NOMO-1 (cell line): ENCODE results near the gene C1GALT1.
"Not testable (repeated sequence)": the region's sequence is repeated elsewhere in the genome, so short reads cannot be mapped to it uniquely, and the experiment has no call there.

Source experiments
- DNase-seq, 2 experiments: peaks; one replicate each; lab custom pipeline; 2025; ENCODE audit not compliant: unreplicated experiment in 2 of 2; lab: John Stamatoyannopoulos, UW

C1GALT1 gene

GRCh38 chr7:7199592-7199991 is 17.2 kb downstream of the C1GALT1 start:
- not testable (repeated sequence) for DNase-seq

- DNase-seq = not testable (repeated sequence)
Observed at GRCh38 chr7:7200255-7200654, 17.9 kb downstream of the C1GALT1 start.

- no peak for DNase-seq
Observed at GRCh38 chr7:7201578-7202374, 19.4 kb downstream of the C1GALT1 start.

- no peak for DNase-seq
Observed at GRCh38 chr7:7202375-7202720, 20.0 kb downstream of the C1GALT1 start.

GRCh38 chr7:7203813-7204575 is 21.6 kb downstream of the C1GALT1 start:
- no peak for DNase-seq

GRCh38 chr7:7207876-7208275 is 25.5 kb downstream of the C1GALT1 start:
- DNase-seq = no peak

- DNase-seq = no peak
Observed at GRCh38 chr7:7208520-7208919, 26.2 kb downstream of the C1GALT1 start.

GRCh38 chr7:7209412-7210050 is 27.2 kb downstream of the C1GALT1 start:
- no peak for DNase-seq

- no peak for DNase-seq
Observed at GRCh38 chr7:7210475-7211237, 28.3 kb downstream of the C1GALT1 start.

- DNase-seq = no peak
Observed at GRCh38 chr7:7212612-7213011, 30.3 kb downstream of the C1GALT1 start.

- no peak for DNase-seq
Observed at GRCh38 chr7:7214398-7215347, 32.3 kb downstream of the C1GALT1 start.

- DNase-seq = no peak
Observed at GRCh38 chr7:7216279-7216678, 33.9 kb downstream of the C1GALT1 start.

- no peak for DNase-seq
Observed at GRCh38 chr7:7219216-7219615, 36.9 kb downstream of the C1GALT1 start.

- no peak for DNase-seq
Observed at GRCh38 chr7:7220821-7221220, 38.5 kb downstream of the C1GALT1 start.

- no peak for DNase-seq
Observed at GRCh38 chr7:7221599-7222038, 39.3 kb downstream of the C1GALT1 start.

- no peak for DNase-seq
Observed at GRCh38 chr7:7223250-7223649, 40.9 kb downstream of the C1GALT1 start.

GRCh38 chr7:7226407-7226806 is 44.1 kb downstream of the C1GALT1 start:
- DNase-seq = no peak

GRCh38 chr7:7228472-7228871 is 46.1 kb downstream of the C1GALT1 start:
- no peak for DNase-seq

- DNase-seq = no peak
Observed at GRCh38 chr7:7228967-7229366, 46.6 kb downstream of the C1GALT1 start.

GRCh38 chr7:7231000-7231399 is 48.7 kb downstream of the C1GALT1 start:
- no peak for DNase-seq
